HFF-Myc (cell line): ENCODE data around the gene FCHSD2.
A peak's percentile ranks its signal among the peaks of the same experiment; 100 is the strongest.
"Not testable (repeated sequence)": the region's sequence is repeated elsewhere in the genome, so short reads cannot be mapped to it uniquely, and the experiment has no call there.

Experiments
- DNase-seq: peaks from one replicate; pipeline ENCODE4 v3.0.0-alpha.2; 2011; ENCODE audit warnings: low read depth; ENCODE audit errors: extremely low read depth
- H3K4me3 ChIP-seq: replicated peaks from 2 replicates; pipeline ENCODE4 v1.5.1; 2011; ENCODE audit warnings: low read depth, mild to moderate bottlenecking, control low read depth, low read length
- TF ChIP-seq, protein P1 (sequence below): IDR thresholded peaks from 2 replicates; pipeline ENCODE4 v1.5.1; 2012; ENCODE audit warnings: mild to moderate bottlenecking, low read depth, low read length, control low read depth; ENCODE audit errors: missing control alignments

The FCHSD2 gene

DNA sequence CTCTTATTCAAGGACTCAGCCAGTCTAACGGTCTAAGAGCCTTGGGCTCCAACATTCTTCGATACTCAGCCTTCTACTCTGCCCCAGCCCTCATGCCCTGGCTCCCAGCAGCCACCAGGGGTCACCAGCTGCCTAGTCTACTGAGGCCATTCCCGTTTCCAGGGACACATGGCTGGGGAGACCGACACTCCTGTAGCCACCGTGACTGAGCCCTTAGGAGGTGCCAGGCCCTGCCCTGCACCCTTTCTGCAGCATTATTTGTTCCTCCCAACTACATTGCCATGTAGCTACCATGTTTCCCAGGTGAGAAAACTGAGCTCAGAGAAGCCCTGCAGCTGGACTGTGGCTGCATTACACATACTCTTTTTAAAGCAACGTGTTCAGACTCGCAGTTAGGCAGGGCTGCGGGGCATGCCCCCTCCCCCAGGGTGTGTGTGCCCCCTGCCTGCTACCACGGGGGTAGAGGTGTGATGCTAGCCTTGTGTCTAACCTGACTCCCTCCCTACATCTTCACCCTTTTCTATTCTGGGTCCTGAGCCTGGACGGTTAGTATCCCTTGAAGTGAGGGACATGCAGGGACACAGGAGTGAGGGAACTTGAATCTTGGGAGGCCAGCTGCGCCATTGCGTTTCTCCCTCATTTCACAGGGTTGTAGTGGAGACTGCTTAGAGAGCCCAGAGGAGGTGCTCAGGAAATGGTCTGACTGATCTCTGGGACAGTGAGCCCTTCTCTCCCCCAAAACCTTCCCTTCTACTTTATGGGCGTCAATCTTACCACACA, 310.4 kb downstream of the FCHSD2 start:
- TF ChIP-seq, protein P1, sequence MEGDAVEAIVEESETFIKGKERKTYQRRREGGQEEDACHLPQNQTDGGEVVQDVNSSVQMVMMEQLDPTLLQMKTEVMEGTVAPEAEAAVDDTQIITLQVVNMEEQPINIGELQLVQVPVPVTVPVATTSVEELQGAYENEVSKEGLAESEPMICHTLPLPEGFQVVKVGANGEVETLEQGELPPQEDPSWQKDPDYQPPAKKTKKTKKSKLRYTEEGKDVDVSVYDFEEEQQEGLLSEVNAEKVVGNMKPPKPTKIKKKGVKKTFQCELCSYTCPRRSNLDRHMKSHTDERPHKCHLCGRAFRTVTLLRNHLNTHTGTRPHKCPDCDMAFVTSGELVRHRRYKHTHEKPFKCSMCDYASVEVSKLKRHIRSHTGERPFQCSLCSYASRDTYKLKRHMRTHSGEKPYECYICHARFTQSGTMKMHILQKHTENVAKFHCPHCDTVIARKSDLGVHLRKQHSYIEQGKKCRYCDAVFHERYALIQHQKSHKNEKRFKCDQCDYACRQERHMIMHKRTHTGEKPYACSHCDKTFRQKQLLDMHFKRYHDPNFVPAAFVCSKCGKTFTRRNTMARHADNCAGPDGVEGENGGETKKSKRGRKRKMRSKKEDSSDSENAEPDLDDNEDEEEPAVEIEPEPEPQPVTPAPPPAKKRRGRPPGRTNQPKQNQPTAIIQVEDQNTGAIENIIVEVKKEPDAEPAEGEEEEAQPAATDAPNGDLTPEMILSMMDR = peak; percentile 99
- no peak for DNase-seq

DNA sequence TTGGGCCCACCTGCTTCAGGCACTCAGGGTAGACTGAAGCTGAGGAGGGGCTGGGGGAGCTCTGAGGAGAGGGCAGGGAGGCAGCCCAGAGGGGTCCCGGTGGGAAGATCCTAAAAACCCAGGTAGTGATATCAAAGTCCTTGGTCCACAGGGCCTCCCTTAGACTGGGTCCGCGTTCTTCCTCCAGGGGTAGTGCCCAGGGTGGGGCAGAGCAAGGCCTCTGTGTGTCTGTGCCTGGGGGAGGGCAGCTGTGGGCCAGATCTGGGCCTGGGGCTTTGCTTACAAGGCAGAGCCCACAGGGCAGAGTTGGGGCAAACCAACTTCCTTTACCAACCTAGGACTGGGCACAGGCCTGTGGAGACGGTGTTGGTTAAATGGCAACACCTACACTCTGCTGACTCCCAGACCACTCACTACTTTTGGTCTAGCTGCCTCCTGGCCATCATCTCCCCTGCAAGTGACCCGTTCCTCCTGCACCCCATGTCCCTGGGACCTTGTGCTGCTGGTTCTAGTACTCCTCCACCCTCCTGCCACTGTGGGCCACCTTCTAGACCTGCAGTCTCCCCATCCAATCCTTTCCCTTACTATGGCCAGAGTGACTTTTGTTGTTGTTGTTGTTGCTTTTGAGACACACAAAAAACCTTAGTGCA, 312.1 kb downstream of the FCHSD2 start:
- DNase-seq = no peak

More for the DNA sequence above, 310.4 kb downstream of the FCHSD2 start:
- H3K4me3 ChIP-seq = no peak overlapping the region

DNA sequence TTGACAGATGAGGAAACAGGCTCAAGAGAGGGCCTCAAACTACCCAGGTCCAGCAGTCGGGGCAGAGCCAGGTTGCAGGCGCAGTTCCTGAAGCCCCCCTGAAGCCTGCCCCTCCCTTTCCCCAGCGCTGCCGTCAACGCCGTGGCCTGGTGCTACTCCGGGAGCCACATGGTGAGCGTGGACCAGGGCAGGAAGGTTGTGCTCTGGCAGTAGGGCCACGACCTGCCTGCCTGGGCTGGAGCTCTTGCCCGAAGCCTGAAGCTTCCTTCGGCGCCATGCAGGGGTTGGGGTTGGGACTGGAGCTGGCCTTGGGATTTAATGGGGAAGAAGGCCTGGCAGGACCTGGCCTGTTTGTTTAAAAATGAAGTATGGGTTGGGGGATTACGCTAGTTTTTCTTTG, 312.9 kb downstream of the FCHSD2 start:
- no peak overlapping the region for H3K4me3 ChIP-seq
- DNase-seq = no peak
- TF ChIP-seq, protein P1 = no peak

More for the DNA sequence above, 312.1 kb downstream of the FCHSD2 start:
- H3K4me3 ChIP-seq = no peak overlapping the region
- TF ChIP-seq, protein P1 = no peak

DNA sequence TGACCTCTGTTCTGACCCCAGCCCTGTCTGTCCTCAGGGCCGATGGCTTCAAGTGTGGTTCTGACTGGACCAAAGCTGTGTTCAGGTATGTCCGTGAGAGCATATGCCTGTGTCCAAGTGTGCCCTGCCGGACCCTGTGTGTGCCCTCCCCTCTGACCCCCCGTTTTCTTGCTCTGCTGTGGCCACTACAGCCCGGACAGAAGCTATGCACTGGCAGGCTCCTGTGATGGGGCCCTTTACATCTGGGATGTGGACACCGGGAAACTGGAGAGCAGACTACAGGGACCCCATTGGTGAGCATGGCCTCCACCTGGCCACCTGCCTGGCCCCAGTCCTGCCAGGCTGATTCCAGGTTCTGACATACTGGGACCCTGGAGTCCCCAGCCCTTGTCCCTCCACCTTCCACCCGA, 313.4 kb downstream of the FCHSD2 start:
- TF ChIP-seq, protein P1 = no peak
- H3K4me3 ChIP-seq = no peak overlapping the region
- no peak for DNase-seq

DNA sequence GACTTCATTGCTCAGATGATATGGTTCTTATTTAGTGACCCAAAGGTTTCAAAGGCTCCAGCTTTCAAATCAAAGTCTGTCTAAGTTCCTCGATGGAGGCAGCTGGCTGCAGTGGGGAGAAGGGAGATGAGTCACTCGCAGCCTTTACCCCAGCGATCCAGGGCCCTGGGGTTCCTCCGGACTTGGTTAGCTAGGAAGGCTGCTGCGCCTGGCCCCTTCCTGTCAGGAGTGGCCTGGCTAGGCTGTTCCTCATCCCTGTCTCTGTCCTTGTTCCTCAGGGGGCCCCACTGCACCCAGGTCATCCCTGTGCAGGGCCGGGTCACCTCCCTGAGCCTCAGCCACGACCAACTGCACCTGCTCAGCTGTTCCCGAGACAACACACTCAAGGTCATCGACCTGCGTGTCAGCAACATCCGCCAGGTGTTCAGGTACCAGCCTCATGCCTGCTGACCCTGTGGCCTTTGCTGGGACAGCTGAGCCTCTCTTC, 314.0 kb downstream of the FCHSD2 start:
- no peak for DNase-seq
- TF ChIP-seq, protein P1 = no peak
- H3K4me3 ChIP-seq = no peak overlapping the region

DNA sequence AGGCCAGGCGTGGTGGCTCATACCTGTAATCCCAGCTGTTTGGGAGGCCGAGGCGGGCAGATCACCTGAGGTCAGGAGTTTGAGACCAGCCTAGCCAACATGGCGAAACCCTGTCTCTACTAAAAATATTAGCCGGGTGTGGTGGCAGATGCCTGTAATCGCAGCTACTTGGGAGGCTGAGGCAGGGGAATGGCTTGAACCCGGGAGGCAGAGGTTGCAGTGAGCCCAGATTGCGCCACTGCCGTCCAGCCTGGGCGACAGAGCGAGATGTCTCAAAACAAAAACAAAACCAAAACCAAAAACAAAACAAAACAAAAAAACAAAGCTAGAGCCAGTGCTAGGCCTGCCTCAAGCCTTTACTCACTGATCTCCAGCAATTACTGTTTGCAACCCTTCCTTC, 314.5 kb downstream of the FCHSD2 start:
- DNase-seq, H3K4me3 ChIP-seq: not testable (repeated sequence)

DNA sequence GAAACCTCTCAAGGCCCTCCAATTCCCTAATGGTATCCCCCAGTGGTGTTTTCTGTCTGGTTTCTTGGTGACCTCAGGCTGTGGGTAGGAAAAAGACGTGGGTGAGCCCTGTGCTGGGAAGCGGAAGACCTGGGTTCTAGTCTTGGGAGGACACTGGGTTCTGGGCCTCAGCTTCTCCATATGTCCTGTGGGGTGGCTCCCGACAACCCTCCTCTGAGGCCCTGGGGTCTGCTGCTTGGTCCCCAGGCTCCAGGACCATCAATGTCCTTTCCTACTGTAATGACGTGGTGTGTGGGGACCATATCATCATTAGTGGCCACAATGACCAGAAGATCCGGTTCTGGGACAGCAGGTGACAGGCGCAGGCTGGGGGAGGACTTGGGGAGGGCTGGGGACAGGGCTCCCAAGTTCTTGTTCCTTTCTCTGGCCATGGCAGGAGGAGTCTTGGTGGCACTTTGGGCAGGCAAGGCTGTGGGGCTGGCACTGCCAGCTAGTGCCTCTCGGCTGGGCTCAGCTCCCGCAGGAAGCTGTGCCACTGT, 315.1 kb downstream of the FCHSD2 start:
- H3K4me3 ChIP-seq = no peak overlapping the region
- DNase-seq = no peak
- TF ChIP-seq, protein P1 = no peak
